HG02981 (cell line): Measurements from ENCODE around the gene SFSWAP.

Source experiments
- ATAC-seq: cut with Tn5 transposase; IDR thresholded peaks from one replicate; pipeline ENCODE4 v1.9.1; 2021; ENCODE audit warnings: mild to moderate bottlenecking, moderate library complexity; ENCODE audit not compliant: unreplicated experiment

The SFSWAP gene

GRCh38 chr12:131830914-131831571 is 120.2 kb downstream of the SFSWAP start:
- ATAC-seq, result no peak

GRCh38 chr12:131831635-131832041 is 120.7 kb downstream of the SFSWAP start:
- no peak for ATAC-seq

GRCh38 chr12:131832321-131833231 is 121.7 kb downstream of the SFSWAP start:
- no peak for ATAC-seq

- no peak for ATAC-seq
Observed at GRCh38 chr12:131833288-131833895, 122.5 kb downstream of the SFSWAP start.

GRCh38 chr12:131833896-131834641 is 123.2 kb downstream of the SFSWAP start:
- no peak for ATAC-seq

- no peak for ATAC-seq
Observed at GRCh38 chr12:131834798-131835615, 124.1 kb downstream of the SFSWAP start.

GRCh38 chr12:131835616-131836171 is 124.8 kb downstream of the SFSWAP start:
- ATAC-seq, result no peak

GRCh38 chr12:131836193-131836592 is 125.3 kb downstream of the SFSWAP start:
- ATAC-seq, result no peak

- no peak for ATAC-seq
Observed at GRCh38 chr12:131836714-131837397, 126.0 kb downstream of the SFSWAP start.

GRCh38 chr12:131840643-131841416 is 129.9 kb downstream of the SFSWAP start:
- no peak for ATAC-seq

- no peak for ATAC-seq
Observed at GRCh38 chr12:131841547-131841946, 130.7 kb downstream of the SFSWAP start.

- ATAC-seq, result no peak
Observed at GRCh38 chr12:131842169-131842568, 131.3 kb downstream of the SFSWAP start.

- no peak for ATAC-seq
Observed at GRCh38 chr12:131843527-131843926, 132.6 kb downstream of the SFSWAP start.

- ATAC-seq, result no peak
Observed at GRCh38 chr12:131844140-131844539, 133.2 kb downstream of the SFSWAP start.

GRCh38 chr12:131844656-131845055 is 133.8 kb downstream of the SFSWAP start:
- no peak for ATAC-seq

- ATAC-seq, result no peak
Observed at GRCh38 chr12:131845121-131845520, 134.2 kb downstream of the SFSWAP start.

- ATAC-seq, result no peak
Observed at GRCh38 chr12:131847456-131847855, 136.6 kb downstream of the SFSWAP start.

- ATAC-seq, result no peak
Observed at GRCh38 chr12:131848753-131849152, 137.9 kb downstream of the SFSWAP start.
